Astrocyte (in vitro differentiated cells and primary cell): ENCODE data around the gene HMCN1. TPM values are rescaled to one million over a fixed set of nuclear protein-coding genes. Genes with fewer than 3 reads are reported as not detected.
A peak's percentile ranks its signal among the peaks of the same experiment; 100 is the strongest.

Experiments
- DNase-seq: peaks from one replicate; pipeline ENCODE4 v3.0.0-alpha.2; 2010; ENCODE audit warnings: low read depth
- FAIRE-seq: peaks from 2 replicates; lab custom pipeline; 2011; peaks lifted over from hg19 to GRCh38; lab: Jason Lieb, UNC
- H2AFZ ChIP-seq: 2 replicates; pipeline ENCODE4 v1.6.0; 2012; ENCODE audit warnings: low read depth, low read length, inconsistent platforms
- H3K27ac ChIP-seq: 2 replicates; pipeline ENCODE4 v1.5.1; 2011; ENCODE audit warnings: low read depth, low read length, inconsistent platforms
- H3K27me3 ChIP-seq: 2 replicates; pipeline ENCODE4 v1.6.0; 2011; ENCODE audit warnings: low read length, inconsistent platforms; ENCODE audit not compliant: insufficient read depth
- H3K36me3 ChIP-seq: 2 replicates; pipeline ENCODE4 v1.5.1; 2011; ENCODE audit warnings: low read length, inconsistent platforms; ENCODE audit not compliant: insufficient read depth
- H3K4me1 ChIP-seq: 2 replicates; pipeline ENCODE4 v1.5.1; 2011; ENCODE audit warnings: low read length, inconsistent platforms; ENCODE audit not compliant: insufficient read depth
- H3K4me2 ChIP-seq: 2 replicates; pipeline ENCODE4 v1.6.0; 2012; ENCODE audit warnings: low read length, inconsistent platforms
- H3K4me3 ChIP-seq: 2 replicates; pipeline ENCODE4 v1.5.1; 2011; ENCODE audit warnings: low read depth, mild to moderate bottlenecking, low read length, inconsistent platforms; ENCODE audit not compliant: insufficient read depth
- H3K79me2 ChIP-seq: 2 replicates; pipeline ENCODE4 v1.6.0; 2012; ENCODE audit warnings: mild to moderate bottlenecking, low read length, inconsistent platforms; ENCODE audit not compliant: insufficient read depth
- H3K9ac ChIP-seq: 2 replicates; pipeline ENCODE4 v1.6.0; 2012; ENCODE audit warnings: mild to moderate bottlenecking, low read length, inconsistent platforms
- H3K9me3 ChIP-seq: 2 replicates; pipeline ENCODE4 v1.5.1; 2012; ENCODE audit warnings: low read depth, mild to moderate bottlenecking, low read length, inconsistent platforms; ENCODE audit not compliant: insufficient read depth
- H4K20me1 ChIP-seq: 2 replicates; pipeline ENCODE4 v1.6.0; 2012; ENCODE audit warnings: low read length, inconsistent platforms; ENCODE audit not compliant: insufficient read depth
- H3K27ac Mint-ChIP-seq: one replicate; pipeline ENCODE4 v1.8.0; 2021; ENCODE audit warnings: mild to moderate bottlenecking, mixed read lengths; ENCODE audit not compliant: unreplicated experiment
- H3K27me3 Mint-ChIP-seq: one replicate; pipeline ENCODE4 v1.8.0; 2021; ENCODE audit warnings: low read depth, mixed read lengths; ENCODE audit not compliant: unreplicated experiment
- H3K36me3 Mint-ChIP-seq: one replicate; pipeline ENCODE4 v1.8.0; 2021; ENCODE audit warnings: low read depth, mixed read lengths; ENCODE audit not compliant: unreplicated experiment
- H3K4me1 Mint-ChIP-seq: one replicate; pipeline ENCODE4 v1.8.0; 2021; ENCODE audit warnings: low read depth, mixed read lengths; ENCODE audit not compliant: unreplicated experiment
- H3K4me3 Mint-ChIP-seq: one replicate; pipeline ENCODE4 v1.8.0; 2021; ENCODE audit warnings: mild to moderate bottlenecking, moderate library complexity, mixed read lengths; ENCODE audit not compliant: unreplicated experiment
- H3K9me3 Mint-ChIP-seq: one replicate; pipeline ENCODE4 v1.8.0; 2021; ENCODE audit warnings: mild to moderate bottlenecking, mixed read lengths; ENCODE audit not compliant: unreplicated experiment
- EZH2 ChIP-seq: IDR thresholded peaks from 2 replicates; pipeline ENCODE4 v1.6.1; 2012; ENCODE audit warnings: mild to moderate bottlenecking, low read length, inconsistent platforms; ENCODE audit not compliant: insufficient read depth
- total RNA-seq: library from RNA; stranded (reverse); gene quantifications from 2 replicates; pipeline ENCODE4 v1.2.1, GENCODE V29; 2021
- TF ChIP-seq, protein P1 (sequence below): IDR thresholded peaks from 2 replicates; pipeline ENCODE4 v1.5.1; 2011; ENCODE audit warnings: low read depth, mild to moderate bottlenecking, inconsistent platforms, low read length, moderate library complexity; ENCODE audit not compliant: insufficient read depth

HMCN1 gene
- total RNA-seq, 1 donor from 2014 or later: 19.7 TPM

DNA sequence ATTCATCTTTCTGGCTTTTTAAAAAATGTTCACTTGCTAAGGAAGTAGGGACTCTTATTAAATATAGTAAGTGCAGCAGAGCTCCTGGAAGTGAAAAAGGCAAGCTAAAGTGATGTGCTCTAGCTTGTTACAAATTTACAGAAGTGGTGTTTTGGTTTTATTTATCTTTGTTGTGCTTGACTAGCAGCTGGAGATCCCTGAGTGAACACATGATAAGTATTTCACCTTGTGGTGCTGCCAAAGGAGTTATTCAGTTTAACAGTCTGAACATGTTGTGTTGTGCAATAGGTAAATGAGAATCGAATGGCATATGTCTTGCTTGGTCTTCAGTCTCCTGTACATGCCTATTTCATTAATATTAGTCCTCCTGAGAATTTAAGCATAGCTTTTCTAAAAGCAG, 325.1 kb downstream of the HMCN1 start:
- Histone ChIP-seq H3K27ac (no peak overlapping the region), H4K20me1 (no peaks in the 10 kb centered on the region), H3K9ac (no peak overlapping the region), H3K79me2 (no peaks in the 10 kb centered on the region), H3K4me1 (no peaks in the 10 kb centered on the region), H2AFZ (no peak overlapping the region), H3K27me3 (no peaks in the 10 kb centered on the region), H3K36me3 (no peaks in the 10 kb centered on the region), H3K4me3 (no peak overlapping the region), H3K9me3 (no peaks in the 10 kb centered on the region), H3K4me2 (no peak overlapping the region)
- H3K36me3 Mint-ChIP-seq: no peaks in the 10 kb centered on the region
- no peak overlapping the region for H3K4me3 Mint-ChIP-seq
- no peaks in the 10 kb centered on the region for H3K4me1 Mint-ChIP-seq
- no peaks in the 10 kb centered on the region for H3K9me3 Mint-ChIP-seq
- DNase-seq: peak; percentile 16
- peak; percentile 85 for FAIRE-seq
- H3K27ac Mint-ChIP-seq: no peak overlapping the region
- no peak for TF ChIP-seq EZH2
- TF ChIP-seq, protein P1, sequence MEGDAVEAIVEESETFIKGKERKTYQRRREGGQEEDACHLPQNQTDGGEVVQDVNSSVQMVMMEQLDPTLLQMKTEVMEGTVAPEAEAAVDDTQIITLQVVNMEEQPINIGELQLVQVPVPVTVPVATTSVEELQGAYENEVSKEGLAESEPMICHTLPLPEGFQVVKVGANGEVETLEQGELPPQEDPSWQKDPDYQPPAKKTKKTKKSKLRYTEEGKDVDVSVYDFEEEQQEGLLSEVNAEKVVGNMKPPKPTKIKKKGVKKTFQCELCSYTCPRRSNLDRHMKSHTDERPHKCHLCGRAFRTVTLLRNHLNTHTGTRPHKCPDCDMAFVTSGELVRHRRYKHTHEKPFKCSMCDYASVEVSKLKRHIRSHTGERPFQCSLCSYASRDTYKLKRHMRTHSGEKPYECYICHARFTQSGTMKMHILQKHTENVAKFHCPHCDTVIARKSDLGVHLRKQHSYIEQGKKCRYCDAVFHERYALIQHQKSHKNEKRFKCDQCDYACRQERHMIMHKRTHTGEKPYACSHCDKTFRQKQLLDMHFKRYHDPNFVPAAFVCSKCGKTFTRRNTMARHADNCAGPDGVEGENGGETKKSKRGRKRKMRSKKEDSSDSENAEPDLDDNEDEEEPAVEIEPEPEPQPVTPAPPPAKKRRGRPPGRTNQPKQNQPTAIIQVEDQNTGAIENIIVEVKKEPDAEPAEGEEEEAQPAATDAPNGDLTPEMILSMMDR: no peak
- H3K27me3 Mint-ChIP-seq: no peaks in the 10 kb centered on the region

DNA sequence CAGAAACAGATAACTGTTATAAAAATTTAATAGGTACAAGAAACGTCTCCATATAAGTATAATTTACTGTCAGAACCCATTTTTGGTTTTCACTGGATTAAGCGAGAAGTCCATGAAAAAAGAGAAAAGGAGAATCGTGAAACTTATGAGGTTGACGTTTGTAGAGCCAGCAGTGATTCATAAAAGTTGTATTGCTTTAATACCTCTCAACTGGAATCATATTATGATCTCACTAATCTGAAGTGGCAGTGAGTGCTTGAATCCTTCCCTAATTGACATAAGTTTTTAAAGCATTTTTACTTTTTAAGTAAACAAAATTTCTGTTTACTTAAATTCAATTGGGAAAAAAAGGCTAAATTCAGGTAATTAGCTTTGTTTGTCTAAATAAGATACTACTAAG, 325.6 kb downstream of the HMCN1 start:
- Histone ChIP-seq H3K4me1 (no peaks in the 10 kb centered on the region), H3K4me2 (no peak overlapping the region), H3K9me3 (no peaks in the 10 kb centered on the region), H3K36me3 (no peaks in the 10 kb centered on the region), H4K20me1 (no peaks in the 10 kb centered on the region), H3K79me2 (no peaks in the 10 kb centered on the region), H2AFZ (no peak overlapping the region), H3K27ac (no peak overlapping the region), H3K9ac (no peak overlapping the region), H3K27me3 (no peaks in the 10 kb centered on the region), H3K4me3 (no peak overlapping the region)
- no peaks in the 10 kb centered on the region for H3K9me3 Mint-ChIP-seq
- H3K27ac Mint-ChIP-seq: no peak overlapping the region
- H3K4me3 Mint-ChIP-seq: no peak overlapping the region
- H3K27me3 Mint-ChIP-seq: no peaks in the 10 kb centered on the region
- H3K4me1 Mint-ChIP-seq: no peaks in the 10 kb centered on the region
- no peaks in the 10 kb centered on the region for H3K36me3 Mint-ChIP-seq
- no peak for TF ChIP-seq EZH2
- DNase-seq (peak; percentile 8), FAIRE-seq (no peak)

GRCh38 chr1:186060226-186060625, 326.0 kb downstream of the HMCN1 start:
- H3K36me3 Mint-ChIP-seq: no peaks in the 10 kb centered on the region
- no peak for TF ChIP-seq EZH2
- TF ChIP-seq, protein P1: no peak
- H3K4me3 Mint-ChIP-seq: no peak overlapping the region
- FAIRE-seq (no peak), DNase-seq (no peak)
- no peak overlapping the region for H2AFZ ChIP-seq
- no peaks in the 10 kb centered on the region for H3K79me2 ChIP-seq
- no peaks in the 10 kb centered on the region for H4K20me1 ChIP-seq
- H3K27ac Mint-ChIP-seq: no peak overlapping the region
- H3K36me3 ChIP-seq: no peaks in the 10 kb centered on the region
- no peaks in the 10 kb centered on the region for H3K4me1 ChIP-seq
- no peaks in the 10 kb centered on the region for H3K27me3 ChIP-seq
- H3K4me3 ChIP-seq: no peak overlapping the region
- no peak overlapping the region for H3K9ac ChIP-seq
- H3K4me1 Mint-ChIP-seq: no peaks in the 10 kb centered on the region
- no peaks in the 10 kb centered on the region for H3K9me3 ChIP-seq
- H3K27ac ChIP-seq: no peak overlapping the region
- H3K27me3 Mint-ChIP-seq: no peaks in the 10 kb centered on the region
- H3K4me2 ChIP-seq: no peak overlapping the region
- no peaks in the 10 kb centered on the region for H3K9me3 Mint-ChIP-seq
